Lower leg skin (tissue), 3 donors: Measurements from ENCODE around the gene IRF2.

Experiments used
- POLR2A ChIP-seq, 2 donors: fragments of 450-650 bp; IDR thresholded peaks; one replicate each; pipeline ENCODE4 v1.6.1; 2016 to 2017; ENCODE audit warnings: antibody characterized with exemption in 2 of 2, mild to moderate bottlenecking in 1 of 2, moderate library complexity in 1 of 2
- TF ChIP-seq, protein P1 (sequence below), 3 donors: fragments of 450-650 bp; IDR thresholded peaks; one replicate each; pipeline ENCODE4 v1.5.1; 2016; ENCODE audit warnings: antibody characterized with exemption in 3 of 3, mild to moderate bottlenecking in 3 of 3, moderate library complexity in 2 of 3

DNA sequence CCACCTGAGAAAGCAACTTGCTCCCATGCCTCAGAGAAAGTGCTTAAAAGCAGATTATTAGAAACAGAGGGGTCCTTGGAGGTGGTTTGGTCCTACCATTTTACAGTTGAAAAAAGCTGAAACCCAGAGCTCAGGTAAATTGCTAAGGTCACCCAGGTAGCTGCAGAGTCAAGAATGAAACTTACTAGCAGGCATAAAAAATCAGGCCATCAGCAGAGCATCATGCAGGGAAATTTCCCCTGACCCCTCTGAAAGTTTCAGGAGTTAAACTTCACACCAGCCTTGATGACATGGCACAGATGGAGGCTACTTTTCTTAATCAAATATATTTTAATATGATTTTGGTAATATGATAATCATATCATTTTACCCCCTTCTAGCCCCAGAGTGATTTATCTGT is 70.3 kb downstream of the IRF2 start:
- no peak for TF ChIP-seq POLR2A (IDR thresholded peaks at IDR 0.05)
- TF ChIP-seq, protein P1, sequence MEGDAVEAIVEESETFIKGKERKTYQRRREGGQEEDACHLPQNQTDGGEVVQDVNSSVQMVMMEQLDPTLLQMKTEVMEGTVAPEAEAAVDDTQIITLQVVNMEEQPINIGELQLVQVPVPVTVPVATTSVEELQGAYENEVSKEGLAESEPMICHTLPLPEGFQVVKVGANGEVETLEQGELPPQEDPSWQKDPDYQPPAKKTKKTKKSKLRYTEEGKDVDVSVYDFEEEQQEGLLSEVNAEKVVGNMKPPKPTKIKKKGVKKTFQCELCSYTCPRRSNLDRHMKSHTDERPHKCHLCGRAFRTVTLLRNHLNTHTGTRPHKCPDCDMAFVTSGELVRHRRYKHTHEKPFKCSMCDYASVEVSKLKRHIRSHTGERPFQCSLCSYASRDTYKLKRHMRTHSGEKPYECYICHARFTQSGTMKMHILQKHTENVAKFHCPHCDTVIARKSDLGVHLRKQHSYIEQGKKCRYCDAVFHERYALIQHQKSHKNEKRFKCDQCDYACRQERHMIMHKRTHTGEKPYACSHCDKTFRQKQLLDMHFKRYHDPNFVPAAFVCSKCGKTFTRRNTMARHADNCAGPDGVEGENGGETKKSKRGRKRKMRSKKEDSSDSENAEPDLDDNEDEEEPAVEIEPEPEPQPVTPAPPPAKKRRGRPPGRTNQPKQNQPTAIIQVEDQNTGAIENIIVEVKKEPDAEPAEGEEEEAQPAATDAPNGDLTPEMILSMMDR (IDR thresholded peaks at IDR 0.05), result no peak
